HuH-7 (cell line): ENCODE results near the gene RASA3.

Experiments used
- DNase-seq: peaks from one replicate; pipeline ENCODE4 v3.0.0; 2011; ENCODE audit warnings: low spot score

Gene RASA3

GRCh38 chr13:113934576-113934975, 197.8 kb downstream of the RASA3 start:
- DNase-seq, result no peak

GRCh38 chr13:113933901-113934300, 198.5 kb downstream of the RASA3 start:
- no peak for DNase-seq

- DNase-seq, result no peak
Observed at GRCh38 chr13:113931841-113932459, 200.5 kb downstream of the RASA3 start.

GRCh38 chr13:113930671-113931637, 201.5 kb downstream of the RASA3 start:
- no peak for DNase-seq

- DNase-seq, result no peak
Observed at GRCh38 chr13:113929628-113930615, 202.5 kb downstream of the RASA3 start.

GRCh38 chr13:113928685-113929627, 203.5 kb downstream of the RASA3 start:
- no peak for DNase-seq
